SU-DHL-6 (cell line): ENCODE results near the gene SH3RF3.

Experiments used
- EZH2phosphoT487 ChIP-seq: fragments of 200-600 bp; sonication (generic), shearing (Covaris generic); conservative IDR thresholded peaks from 2 replicates; pipeline ENCODE4 v1.6.1; 2018; ENCODE audit warnings: mild to moderate bottlenecking, antibody characterized with exemption, low read length, moderate library complexity, mixed read lengths
- TF ChIP-seq, protein P1 (sequence below): fragments of 200-600 bp; sonication (generic); IDR thresholded peaks from one replicate; pipeline ENCODE4 v1.5.1; 2017; ENCODE audit warnings: antibody characterized with exemption, mild to moderate bottlenecking, low read length, moderate library complexity; ENCODE audit not compliant: insufficient read depth, poor library complexity, severe bottlenecking

GRCh38 chr2:109287413-109287812, 158.4 kb downstream of the SH3RF3 start:
- TF ChIP-seq, protein P1, sequence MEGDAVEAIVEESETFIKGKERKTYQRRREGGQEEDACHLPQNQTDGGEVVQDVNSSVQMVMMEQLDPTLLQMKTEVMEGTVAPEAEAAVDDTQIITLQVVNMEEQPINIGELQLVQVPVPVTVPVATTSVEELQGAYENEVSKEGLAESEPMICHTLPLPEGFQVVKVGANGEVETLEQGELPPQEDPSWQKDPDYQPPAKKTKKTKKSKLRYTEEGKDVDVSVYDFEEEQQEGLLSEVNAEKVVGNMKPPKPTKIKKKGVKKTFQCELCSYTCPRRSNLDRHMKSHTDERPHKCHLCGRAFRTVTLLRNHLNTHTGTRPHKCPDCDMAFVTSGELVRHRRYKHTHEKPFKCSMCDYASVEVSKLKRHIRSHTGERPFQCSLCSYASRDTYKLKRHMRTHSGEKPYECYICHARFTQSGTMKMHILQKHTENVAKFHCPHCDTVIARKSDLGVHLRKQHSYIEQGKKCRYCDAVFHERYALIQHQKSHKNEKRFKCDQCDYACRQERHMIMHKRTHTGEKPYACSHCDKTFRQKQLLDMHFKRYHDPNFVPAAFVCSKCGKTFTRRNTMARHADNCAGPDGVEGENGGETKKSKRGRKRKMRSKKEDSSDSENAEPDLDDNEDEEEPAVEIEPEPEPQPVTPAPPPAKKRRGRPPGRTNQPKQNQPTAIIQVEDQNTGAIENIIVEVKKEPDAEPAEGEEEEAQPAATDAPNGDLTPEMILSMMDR, result no peak
- TF ChIP-seq EZH2phosphoT487, result no peak
